Measurements from ENCODE around the gene GJD4. TPM values are rescaled to one million over a fixed set of nuclear protein-coding genes. Genes with fewer than 3 reads are reported as not detected.

GJD4 gene
- total and polyA plus RNA-seq, 10 of the 15 experiments (the other 5 are each of a cell fraction or from before 2014, with no cell fraction given): not detected

DNA sequence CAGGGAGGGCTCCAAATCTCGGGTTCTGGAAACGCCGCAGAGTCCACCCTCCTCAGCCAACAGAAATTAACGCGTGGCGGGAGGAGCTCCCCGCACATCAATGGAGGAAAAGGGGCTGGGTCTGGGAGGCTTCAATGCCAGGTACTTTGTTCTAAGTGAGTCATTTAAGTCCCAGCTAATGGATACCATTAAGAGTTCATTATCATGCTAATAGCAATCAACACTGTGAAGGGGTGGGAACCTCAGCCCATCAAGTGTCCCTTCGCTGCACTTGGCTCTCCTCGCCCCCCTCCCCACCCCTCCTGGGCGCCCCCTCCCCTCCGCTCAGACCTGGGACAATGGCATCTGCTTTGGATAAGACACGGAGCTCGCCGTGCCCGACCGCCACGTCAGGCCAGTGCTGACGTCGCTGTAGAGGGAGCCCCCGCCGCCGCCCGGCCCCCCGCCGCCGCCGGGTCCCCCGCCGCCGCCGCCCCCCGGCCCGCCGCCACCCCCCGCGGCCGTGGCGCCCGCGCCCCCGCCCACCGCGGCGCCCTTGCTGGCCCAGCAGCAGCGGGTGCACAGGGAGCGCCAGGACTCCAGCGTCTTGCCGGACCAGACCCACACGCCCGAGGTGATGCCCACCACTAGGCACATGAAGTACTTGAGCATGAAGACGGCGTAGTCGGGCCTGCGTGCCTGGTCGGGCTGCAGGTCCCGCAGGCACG, 34.0 kb downstream of the GJD4 start:
- SMC1A ChIA-PET (ENCODE audit: uncharacterized antibody, unreplicated experiment): no interaction called here
- RAD21 ChIA-PET (ENCODE audit: unreplicated experiment): no interaction called here
- Histone ChIP-seq H3K79me2 (ENCODE audit: control insufficient read depth, insufficient read depth, low read length) (no peaks in the 10 kb centered on the region), H3K9ac (ENCODE audit: control insufficient read depth, insufficient read depth, low read length) (no peak overlapping the region), H3K9me3 (replicated peaks; ENCODE audit: control insufficient read depth, insufficient read depth, low read length) (no peaks in the 10 kb centered on the region; the same call in 2 of the 3 replicates), H2AFZ (ENCODE audit: control insufficient read depth, low read depth, low read length) (no peak overlapping the region), H3K27ac (ENCODE audit: control insufficient read depth, insufficient read depth) (no peak overlapping the region), H3K4me3 (no peak overlapping the region), H3K27me3 (replicated peaks in 1 of 2; ENCODE audit: control insufficient read depth in 2 of 2, insufficient read depth in 2 of 2, low read length in 1 of 2) (peaks cover 0 to 9% of the 10 kb centered on the region in 2 experiments), H3K4me2 (ENCODE audit: control insufficient read depth, insufficient read depth) (no peak overlapping the region), H3K36me3 (ENCODE audit: control insufficient read depth in 2 of 2, insufficient read depth in 2 of 2, low read length in 1 of 2) (no peaks in the 10 kb centered on the region), H4K20me1 (ENCODE audit: control insufficient read depth, insufficient read depth) (no peaks in the 10 kb centered on the region), H3K4me1 (ENCODE audit: control insufficient read depth, insufficient read depth, low read length) (0 out of 2 replicates have a peak, but pooled peaks cover 3% of the 10 kb centered on the region)
- WGBS (ENCODE audit: insufficient coverage, insufficient replicate concordance, low lambda C conversion rate, missing lambda C conversion rate): 52% methylated on average over 17 of the region's 57 CpGs
- POLR2A ChIA-PET: no interaction called here
- TF ChIP-seq NFXL1 (IDR thresholded peaks at IDR 0.05; ENCODE audit: borderline replicate concordance): no peak
- TF ChIP-seq POLR2AphosphoS2 (IDR thresholded peaks at IDR 0.05; ENCODE audit: low read depth, low read length): no peak
- TF ChIP-seq NRF1 (conservative IDR thresholded peaks at IDR 0.05; ENCODE audit: low read depth, low read length): no peak
- TF ChIP-seq, protein P1, sequence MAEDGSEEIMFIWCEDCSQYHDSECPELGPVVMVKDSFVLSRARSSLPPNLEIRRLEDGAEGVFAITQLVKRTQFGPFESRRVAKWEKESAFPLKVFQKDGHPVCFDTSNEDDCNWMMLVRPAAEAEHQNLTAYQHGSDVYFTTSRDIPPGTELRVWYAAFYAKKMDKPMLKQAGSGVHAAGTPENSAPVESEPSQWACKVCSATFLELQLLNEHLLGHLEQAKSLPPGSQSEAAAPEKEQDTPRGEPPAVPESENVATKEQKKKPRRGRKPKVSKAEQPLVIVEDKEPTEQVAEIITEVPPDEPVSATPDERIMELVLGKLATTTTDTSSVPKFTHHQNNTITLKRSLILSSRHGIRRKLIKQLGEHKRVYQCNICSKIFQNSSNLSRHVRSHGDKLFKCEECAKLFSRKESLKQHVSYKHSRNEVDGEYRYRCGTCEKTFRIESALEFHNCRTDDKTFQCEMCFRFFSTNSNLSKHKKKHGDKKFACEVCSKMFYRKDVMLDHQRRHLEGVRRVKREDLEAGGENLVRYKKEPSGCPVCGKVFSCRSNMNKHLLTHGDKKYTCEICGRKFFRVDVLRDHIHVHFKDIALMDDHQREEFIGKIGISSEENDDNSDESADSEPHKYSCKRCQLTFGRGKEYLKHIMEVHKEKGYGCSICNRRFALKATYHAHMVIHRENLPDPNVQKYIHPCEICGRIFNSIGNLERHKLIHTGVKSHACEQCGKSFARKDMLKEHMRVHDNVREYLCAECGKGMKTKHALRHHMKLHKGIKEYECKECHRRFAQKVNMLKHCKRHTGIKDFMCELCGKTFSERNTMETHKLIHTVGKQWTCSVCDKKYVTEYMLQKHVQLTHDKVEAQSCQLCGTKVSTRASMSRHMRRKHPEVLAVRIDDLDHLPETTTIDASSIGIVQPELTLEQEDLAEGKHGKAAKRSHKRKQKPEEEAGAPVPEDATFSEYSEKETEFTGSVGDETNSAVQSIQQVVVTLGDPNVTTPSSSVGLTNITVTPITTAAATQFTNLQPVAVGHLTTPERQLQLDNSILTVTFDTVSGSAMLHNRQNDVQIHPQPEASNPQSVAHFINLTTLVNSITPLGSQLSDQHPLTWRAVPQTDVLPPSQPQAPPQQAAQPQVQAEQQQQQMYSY (CRISPR knock-in tag; IDR thresholded peaks at IDR 0.05): no peak
- no peak for TF ChIP-seq ZNF622 (IDR thresholded peaks at IDR 0.05)
- no peak for TF ChIP-seq MYB (IDR thresholded peaks at IDR 0.05; ENCODE audit: borderline replicate concordance, low read depth, low read length)
- FAIRE-seq (no peak), ATAC-seq (no peak), DNase-seq (ENCODE audit: low read depth, low spot score) (no peak)
- CTCF ChIA-PET: no interaction called here
- intact Hi-C loops (cut with micrococcal nuclease; ENCODE audit: unreplicated experiment) (loop anchor here (10.0 kb wide), 1 partner anchor 1136 kb away; no protein-coding TSS in a partner anchor), in situ Hi-C loops (cut with MboI) (no loop called here)
- BruUV-seq (replicated peaks): no TSS peak
